ENCODE results near the gene CCNG1. TPM values are rescaled to one million over a fixed set of nuclear protein-coding genes. Genes with fewer than 3 reads are reported as not detected.

CCNG1 gene
- total RNA-seq, 1 donor from 2014 or later = 229 TPM

DNA sequence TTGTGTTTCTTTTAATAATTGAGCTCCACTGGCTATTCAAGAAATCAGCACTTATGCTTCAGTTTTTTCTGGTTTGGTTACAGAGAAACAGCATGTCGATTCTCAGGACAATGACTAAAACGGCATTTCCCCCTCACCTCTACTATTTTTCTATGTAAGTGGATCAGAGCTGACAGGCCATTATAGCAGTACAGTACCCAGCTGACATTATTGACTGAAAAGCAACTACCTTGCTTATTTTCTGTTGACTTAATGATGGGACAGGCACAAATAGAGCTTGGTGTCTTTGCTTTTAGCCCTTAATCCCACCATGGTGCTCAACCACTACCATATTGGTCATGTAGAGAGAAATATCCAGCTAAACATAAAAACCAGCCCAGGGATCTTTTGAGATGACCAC, 35.4 kb upstream of the CCNG1 start:
- no peak overlapping the region for H3K4me3 Mint-ChIP-seq
- H3K4me1 Mint-ChIP-seq = peaks cover 7% of the 10 kb centered on the region
- DNase-seq (ENCODE audit: low spot score in 2 of 2, unreplicated experiment in 2 of 2) = no peak
- TF ChIP-seq CTCF (IDR thresholded peaks at IDR 0.05; ENCODE audit: unreplicated experiment) = no peak
- H3K36me3 Mint-ChIP-seq = no peaks in the 10 kb centered on the region
- H3K27ac Mint-ChIP-seq = no peak overlapping the region
- H3K27me3 Mint-ChIP-seq (ENCODE audit: low read depth) = no peaks in the 10 kb centered on the region
- H3K9me3 Mint-ChIP-seq = peaks cover 4% of the 10 kb centered on the region

DNA sequence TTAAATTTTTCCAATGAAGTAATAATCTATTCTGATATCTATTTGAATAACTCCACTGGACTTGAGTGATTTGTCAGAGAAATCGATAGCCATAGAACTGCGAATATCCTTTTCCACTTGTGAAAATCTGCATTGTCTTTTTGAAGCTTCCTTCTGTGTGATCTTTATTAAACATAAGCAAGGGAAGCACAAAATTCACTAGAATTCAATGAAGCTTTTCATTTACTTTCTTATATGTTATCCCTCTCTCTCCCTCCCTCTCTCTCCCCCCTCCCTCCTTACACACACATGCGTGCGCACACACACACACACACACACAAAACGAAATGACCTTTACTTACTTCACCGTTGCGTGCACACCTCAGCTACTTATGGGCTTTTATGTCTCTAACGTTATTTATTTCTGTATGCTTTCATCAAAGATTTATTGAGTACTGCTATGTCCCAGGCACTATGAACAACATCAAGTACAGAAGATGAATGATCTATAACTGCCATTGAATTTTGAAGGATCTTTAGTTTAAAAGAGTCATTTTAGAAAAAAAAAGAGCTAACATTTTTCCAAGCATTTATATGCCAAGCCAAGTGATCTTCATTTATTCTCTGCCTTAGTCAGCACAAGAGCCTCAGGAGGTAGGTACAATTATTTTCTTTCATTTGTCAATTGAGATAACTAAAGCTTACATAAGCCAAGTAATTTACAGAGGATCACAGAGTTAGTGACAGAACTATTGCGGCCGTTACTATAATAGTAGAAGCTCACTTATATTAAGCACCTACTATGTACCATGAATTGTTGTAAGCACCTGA, 32.8 kb upstream of the CCNG1 start:
- DNase-seq (ENCODE audit: low spot score in 2 of 2, unreplicated experiment in 2 of 2) = no peak
- H3K9me3 Mint-ChIP-seq = peaks cover 1% of the 10 kb centered on the region

GRCh38 chr5:163407034-163407655, 30.2 kb upstream of the CCNG1 start:
- no peaks in the 10 kb centered on the region for H3K9me3 Mint-ChIP-seq
- H3K27ac Mint-ChIP-seq = no peak overlapping the region
- no peak for TF ChIP-seq CTCF (IDR thresholded peaks at IDR 0.05; ENCODE audit: unreplicated experiment)
- H3K36me3 Mint-ChIP-seq = no peaks in the 10 kb centered on the region
- H3K27me3 Mint-ChIP-seq (ENCODE audit: low read depth) = no peaks in the 10 kb centered on the region
- no peak overlapping the region for H3K4me3 Mint-ChIP-seq
- no peak for DNase-seq (ENCODE audit: low spot score in 2 of 2, unreplicated experiment in 2 of 2)
- peaks cover 27% of the 10 kb centered on the region for H3K4me1 Mint-ChIP-seq

More for the DNA sequence above, 32.8 kb upstream of the CCNG1 start:
- Mint-ChIP-seq H3K4me1 (peaks cover 22% of the 10 kb centered on the region), H3K27ac (no peak overlapping the region), H3K27me3 (ENCODE audit: low read depth) (no peaks in the 10 kb centered on the region), H3K4me3 (no peak overlapping the region), H3K36me3 (no peaks in the 10 kb centered on the region)
- TF ChIP-seq CTCF (IDR thresholded peaks at IDR 0.05; ENCODE audit: unreplicated experiment) = no peak

- H3K9me3 Mint-ChIP-seq = no peaks in the 10 kb centered on the region
- peak; percentile 95 for TF ChIP-seq CTCF (IDR thresholded peaks at IDR 0.05; ENCODE audit: unreplicated experiment)
- peaks cover 27% of the 10 kb centered on the region for H3K4me1 Mint-ChIP-seq
- H3K27me3 Mint-ChIP-seq (ENCODE audit: low read depth) = peaks cover under 1% of the 10 kb centered on the region
- DNase-seq (ENCODE audit: low spot score in 2 of 2, unreplicated experiment in 2 of 2) = peak in 1 of 2 experiments; percentile 66
- H3K4me3 Mint-ChIP-seq = no peak overlapping the region
- H3K36me3 Mint-ChIP-seq = no peaks in the 10 kb centered on the region
- no peak overlapping the region for H3K27ac Mint-ChIP-seq
These were observed 29.0 kb upstream of the CCNG1 start for GRCh38 chr5:163408311-163408923.

DNA sequence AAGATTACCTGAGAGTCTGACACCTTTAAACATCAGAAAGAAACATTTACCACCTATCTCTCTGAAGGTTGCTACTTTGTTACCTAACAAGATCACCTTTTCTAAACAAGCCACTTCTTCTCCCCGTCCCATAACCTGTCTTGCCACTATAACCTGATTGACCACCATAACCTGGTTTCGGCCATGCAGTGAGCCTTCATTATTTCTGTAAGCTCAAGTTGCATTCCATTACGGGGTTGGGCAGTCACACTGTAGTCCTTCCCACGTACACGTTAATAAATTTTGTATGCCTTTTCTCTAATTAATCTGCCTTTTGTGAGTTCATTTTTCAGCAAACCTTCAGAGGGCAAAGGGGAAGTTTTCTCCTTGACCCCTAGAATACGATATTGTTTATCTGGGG, 28.0 kb upstream of the CCNG1 start:
- TF ChIP-seq CTCF (IDR thresholded peaks at IDR 0.05; ENCODE audit: unreplicated experiment) = no peak
- H3K36me3 Mint-ChIP-seq = no peaks in the 10 kb centered on the region
- peaks cover 27% of the 10 kb centered on the region for H3K4me1 Mint-ChIP-seq
- no peak for DNase-seq (ENCODE audit: low spot score in 2 of 2, unreplicated experiment in 2 of 2)
- H3K4me3 Mint-ChIP-seq = no peak overlapping the region
- H3K27me3 Mint-ChIP-seq (ENCODE audit: low read depth) = peaks cover 8% of the 10 kb centered on the region
- H3K9me3 Mint-ChIP-seq = no peaks in the 10 kb centered on the region
- peak overlapping the region; percentile 84 for H3K27ac Mint-ChIP-seq

All from mesothelial cell of epicardium (in vitro differentiated cells).